Upper lobe of left lung (tissue), 6 donors: Measurements from ENCODE around the gene RNMT. TPM values are rescaled to one million over a fixed set of nuclear protein-coding genes. Genes with fewer than 3 reads are reported as not detected.

ENCODE experiments used
- ATAC-seq, 2 donors: fragments of 200-7000 bp; cut with Tn5 transposase; one replicate each; pipeline ENCODE4 v1.9.1; 2022; ENCODE audit warnings: mild to moderate bottlenecking in 2 of 2, moderate library complexity in 2 of 2; ENCODE audit not compliant: low FRiP score in 2 of 2
- DNase-seq, 2 donors: peaks; one replicate each; pipeline ENCODE4 v3.0.0-alpha.2; 2019 to 2020
- H3K27ac ChIP-seq, 4 donors: fragments of 200-600 bp; sonication (generic); one replicate each; pipeline ENCODE4 v1.5.1; 2016 to 2019
- H3K27me3 ChIP-seq, 4 donors: fragments of 200-600 bp; sonication (generic); one replicate each; pipeline ENCODE4 v1.5.1; 2017 to 2019
- H3K36me3 ChIP-seq, 4 donors: fragments of 200-600 bp; sonication (generic); one replicate each; pipeline ENCODE4 v1.5.1; 2016 to 2019
- H3K4me1 ChIP-seq, 4 donors: fragments of 200-600 bp; sonication (generic); one replicate each; pipeline ENCODE4 v1.5.1; 2018 to 2019
- H3K4me3 ChIP-seq, 4 donors: fragments of 200-600 bp; sonication (generic); one replicate each; pipeline ENCODE4 v1.5.1; 2017 to 2019; ENCODE audit warnings: mild to moderate bottlenecking in 2 of 4, moderate library complexity in 1 of 4
- H3K9me3 ChIP-seq, 4 donors: fragments of 200-600 bp; sonication (generic); one replicate each; pipeline ENCODE4 v1.5.1; 2018 to 2019
- CTCF ChIP-seq, 6 experiments: fragments of 450-650 bp in 4 of 6; fragments of 200-600 bp in 2 of 6; sonication (generic) in 2 of 6; IDR thresholded peaks; one replicate each; pipeline ENCODE4 v1.5.1; 2016 to 2019; ENCODE audit warnings: antibody characterized with exemption in 6 of 6
- EP300 ChIP-seq, 4 donors: sonication (generic); formaldehyde crosslinking; IDR thresholded peaks; one replicate each; pipeline ENCODE4 v1.5.1; 2017; ENCODE audit warnings: antibody characterized with exemption in 4 of 4, control low read depth in 2 of 4
- POLR2A ChIP-seq, 4 donors: fragments of 450-650 bp; IDR thresholded peaks; one replicate each; pipeline ENCODE4 v1.5.1; 2016 to 2017; ENCODE audit warnings: antibody characterized with exemption in 4 of 4, mild to moderate bottlenecking in 2 of 4
- POLR2AphosphoS5 ChIP-seq, 2 donors: sonication (generic); formaldehyde crosslinking; IDR thresholded peaks; one replicate each; pipeline ENCODE4 v1.5.1; 2017; ENCODE audit warnings: antibody characterized with exemption in 2 of 2
- WGBS, 2 donors: methylation state at CpG; one replicate each; pipeline ENCODE4 v1.1.5; 2017 to 2018; 5-methylcytosine and 5-hydroxymethylcytosine counted together
- total RNA-seq, 6 donors: library from RNA; depleted of rRNA in 4 of 6; stranded (reverse); fragments of >200 nt in 4 of 6; gene quantifications; one replicate each; pipeline versions ENCODE4 v1.1.0 to v1.2.1, GENCODE V29; 2016 to 2021
- donor health status: DM: no; HTN: no; CAD: no; lungs with moderate emphysema.
- donor health status: DM: no; HTN: yes; CAD: no; lungs with severe emphysema.

RNMT gene
- total RNA-seq, 6 donors from 2014 or later = 15.4 to 29.4 (median 23.5) TPM

- no peaks in the 10 kb centered on the region for H3K36me3 ChIP-seq
- ATAC-seq = no peak
- H3K9me3 ChIP-seq = no peaks in the 10 kb centered on the region
- 90 to 98% methylated on average over 10 of the region's 11 CpGs for WGBS, 2 donors
- no peak overlapping the region for H3K4me3 ChIP-seq
- no peak for DNase-seq
- H3K27me3 ChIP-seq = peaks cover 0 to 6% (median 0%) of the 10 kb centered on the region in 4 donors
- no peak overlapping the region for H3K27ac ChIP-seq
- H3K4me1 ChIP-seq = peaks cover 0 to 10% (median 4%) of the 10 kb centered on the region in 4 donors
- TF ChIP-seq EP300 (IDR thresholded peaks at IDR 0.05) (no peak), CTCF (IDR thresholded peaks at IDR 0.05) (no peak)
Measured at GRCh38 chr18:13799396-13799795, 72.9 kb downstream of the RNMT start.

GRCh38 chr18:13800505-13801259 is 74.2 kb downstream of the RNMT start:
- Histone ChIP-seq H3K4me3 (peak overlapping the region in 3 of 4 donors; percentile 8 to 18 (median 16)), H3K27me3 (peaks cover 0 to 6% (median 0%) of the 10 kb centered on the region in 4 donors), H3K4me1 (peaks cover 0 to 10% (median 4%) of the 10 kb centered on the region in 4 donors), H3K27ac (no peak overlapping the region), H3K9me3 (no peaks in the 10 kb centered on the region), H3K36me3 (no peaks in the 10 kb centered on the region)
- peak; percentile 69 to 94 for ATAC-seq
- WGBS, 2 donors = 18 to 21% methylated on average over 17 to 23 of the region's 30 CpGs
- DNase-seq = peak; percentile 54 to 91
- TF ChIP-seq CTCF (IDR thresholded peaks at IDR 0.05) (peak in 5 of 6 experiments; percentile 24 to 54 (median 39)), POLR2AphosphoS5 (IDR thresholded peaks at IDR 0.05) (no peak)

- WGBS, 2 donors = 12 to 13% methylated on average over 15 of the region's 15 CpGs
- ATAC-seq (no peak), DNase-seq (no peak)
- no peaks in the 10 kb centered on the region for H3K9me3 ChIP-seq
- H3K27ac ChIP-seq = no peak overlapping the region
- H3K27me3 ChIP-seq = peaks cover 0 to 6% (median 0%) of the 10 kb centered on the region in 4 donors
- TF ChIP-seq POLR2A (IDR thresholded peaks at IDR 0.05) (no peak), POLR2AphosphoS5 (IDR thresholded peaks at IDR 0.05) (no peak), EP300 (IDR thresholded peaks at IDR 0.05) (no peak), CTCF (IDR thresholded peaks at IDR 0.05) (no peak)
- H3K4me1 ChIP-seq = peaks cover 0 to 10% (median 4%) of the 10 kb centered on the region in 4 donors
- no peaks in the 10 kb centered on the region for H3K36me3 ChIP-seq
- H3K4me3 ChIP-seq = peak overlapping the region in 3 of 4 donors; percentile 8 to 18 (median 16)
Measured at GRCh38 chr18:13801260-13801601, 74.8 kb downstream of the RNMT start.

GRCh38 chr18:13804305-13804704 is 77.8 kb downstream of the RNMT start:
- TF ChIP-seq EP300 (IDR thresholded peaks at IDR 0.05) (no peak), POLR2A (IDR thresholded peaks at IDR 0.05) (no peak), POLR2AphosphoS5 (IDR thresholded peaks at IDR 0.05) (no peak), CTCF (IDR thresholded peaks at IDR 0.05) (no peak)
- ATAC-seq (no peak), DNase-seq (no peak)
- Histone ChIP-seq H3K27me3 (peaks cover 0 to 6% (median 0%) of the 10 kb centered on the region in 4 donors), H3K27ac (no peak overlapping the region), H3K4me3 (no peak overlapping the region), H3K4me1 (peaks cover 0 to 10% (median 4%) of the 10 kb centered on the region in 4 donors), H3K36me3 (no peaks in the 10 kb centered on the region), H3K9me3 (no peaks in the 10 kb centered on the region)
- WGBS, 2 donors = 60% methylated on average over 4 of the region's 4 CpGs
